Measurements from ENCODE around the gene MYO15A.
"Not testable (repeated sequence)": the region's sequence is repeated elsewhere in the genome, so short reads cannot be mapped to it uniquely, and the experiment has no call there.

MYO15A gene

DNA sequence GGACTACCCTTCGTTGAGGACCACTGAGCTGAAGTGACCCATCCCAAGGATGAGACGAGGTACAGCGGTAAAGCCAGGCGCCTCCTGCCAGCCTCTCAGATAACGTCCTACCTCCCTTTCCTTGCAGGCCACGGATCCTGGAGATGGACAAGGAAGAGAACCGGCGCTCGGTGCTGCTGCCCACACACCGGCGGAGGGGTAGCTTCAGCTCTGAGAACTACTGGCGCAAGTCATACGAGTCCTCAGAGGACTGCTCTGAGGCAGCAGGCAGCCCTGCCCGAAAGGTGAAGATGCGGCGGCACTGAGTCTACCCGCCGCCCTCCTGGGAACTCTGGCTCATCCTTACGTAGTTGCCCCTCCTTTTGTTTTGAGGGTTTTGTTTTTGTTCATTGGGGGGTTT, 99.5 kb downstream of the MYO15A start:
- no peak for DNase-seq (ENCODE audit: extremely low read depth in 1 of 2, low read depth in 1 of 2)

DNA sequence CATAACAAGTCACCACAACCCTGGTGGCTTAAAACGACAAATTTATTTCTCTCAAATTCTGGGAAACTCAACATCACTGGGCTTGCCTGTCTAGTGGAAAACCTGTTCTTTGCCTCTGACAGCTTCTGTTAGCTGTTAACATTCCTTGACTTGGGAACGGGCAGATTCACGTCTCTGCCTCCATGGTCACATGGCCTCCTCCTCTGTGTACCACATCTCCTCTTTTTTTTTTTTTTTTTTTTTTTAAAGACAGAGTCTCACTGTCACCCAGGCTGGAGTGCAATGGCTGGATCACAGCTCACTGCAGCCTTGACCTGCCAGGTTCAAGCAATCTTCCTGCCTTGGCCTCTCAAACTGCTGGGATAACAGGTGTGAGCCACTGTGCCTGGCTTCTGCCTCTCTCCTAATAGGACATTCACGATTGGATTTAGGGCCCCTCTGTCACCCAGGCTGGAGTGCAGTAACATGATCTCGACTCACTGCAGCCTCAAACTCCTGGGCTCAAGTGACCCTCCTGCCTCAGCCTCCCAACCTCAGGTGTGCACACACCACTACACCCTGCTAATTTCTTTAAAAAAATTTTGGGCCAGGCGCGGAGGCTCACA, 105.2 kb downstream of the MYO15A start:
- DNase-seq (ENCODE audit: extremely low read depth in 1 of 2, low read depth in 1 of 2): no peak

DNA sequence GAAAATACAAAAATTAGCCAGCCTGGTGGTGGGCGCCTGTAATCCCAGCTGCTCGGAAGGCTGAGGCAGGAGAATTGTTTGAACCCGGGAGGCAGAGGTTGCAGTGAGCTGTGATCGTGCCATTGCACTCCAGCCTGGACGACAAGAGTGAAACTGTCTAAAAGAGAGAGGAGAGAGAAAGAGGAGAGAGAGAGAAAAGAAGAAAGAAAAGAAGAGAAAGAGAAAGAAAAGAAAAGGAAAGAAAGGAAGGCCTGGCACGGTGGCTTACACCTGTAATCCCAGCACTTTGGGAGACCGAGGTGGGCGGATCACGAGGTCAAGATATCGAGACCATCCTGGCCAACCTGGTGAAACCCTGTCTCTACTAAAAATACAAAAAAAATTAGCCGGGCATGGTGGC, 108.3 kb downstream of the MYO15A start:
- DNase-seq (ENCODE audit: extremely low read depth in 1 of 2, low read depth in 1 of 2): not testable (repeated sequence)

DNA sequence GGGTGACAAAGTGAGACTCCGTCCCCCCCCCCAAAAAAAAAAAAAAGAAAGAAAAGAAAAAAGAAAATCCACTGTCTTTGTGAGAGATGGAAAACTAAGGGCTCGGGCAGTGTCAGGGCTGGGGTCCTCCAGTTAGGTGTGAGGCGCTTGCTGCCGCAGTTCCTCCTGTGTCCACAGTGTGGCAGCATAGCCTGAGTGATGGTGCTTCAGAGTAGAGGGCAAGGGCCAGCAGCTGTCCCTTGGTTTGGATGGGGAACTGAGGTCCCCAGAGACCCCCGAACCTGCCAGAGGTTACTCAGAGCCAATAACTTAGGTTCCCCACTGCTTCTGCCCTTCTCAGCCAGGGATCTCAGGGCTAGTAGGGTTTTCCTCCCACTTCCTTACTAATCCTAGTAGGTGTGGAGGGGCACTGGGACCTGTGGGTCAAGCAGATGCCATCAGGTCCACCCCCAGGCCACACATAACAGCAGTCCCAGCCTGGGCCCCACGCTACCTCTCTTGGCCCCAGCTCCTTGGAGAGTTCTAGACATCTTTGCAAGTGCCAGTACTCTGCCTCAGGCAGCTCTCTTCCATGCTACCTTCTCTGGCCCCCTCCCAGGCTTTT, 109.0 kb downstream of the MYO15A start:
- peak; percentile 31 to 51 for DNase-seq (ENCODE audit: extremely low read depth in 1 of 2, low read depth in 1 of 2)

DNA sequence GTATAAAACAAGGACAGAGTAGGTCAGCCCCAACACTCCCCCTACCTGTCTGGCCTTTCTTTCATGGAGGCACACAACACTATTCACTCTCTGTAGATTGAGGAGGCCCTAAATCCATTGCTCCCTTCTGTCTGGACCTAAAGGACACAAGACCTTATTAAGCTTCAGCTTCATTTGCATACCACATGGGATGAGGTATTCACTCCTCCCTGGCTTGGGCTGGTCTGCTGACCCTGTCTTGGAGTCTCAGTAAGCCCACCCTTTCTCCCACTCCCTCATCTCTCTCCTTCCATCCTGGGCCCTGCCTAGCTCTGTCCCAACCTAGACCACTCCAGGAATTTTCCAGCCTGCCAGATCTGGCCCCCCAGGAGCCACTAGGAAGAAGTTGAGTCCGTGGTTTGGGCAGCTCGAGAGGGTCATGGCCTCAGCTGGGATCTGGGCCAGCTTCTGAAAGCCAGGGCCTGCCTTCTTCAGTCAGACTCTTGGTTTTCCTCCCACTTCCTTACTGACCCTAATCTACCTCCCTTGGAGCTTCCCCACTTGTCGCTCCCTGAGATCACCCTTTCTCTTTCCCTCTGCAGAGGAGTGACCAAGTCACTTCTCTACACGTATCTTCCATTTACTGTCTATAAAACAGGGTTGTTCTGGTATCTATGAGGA, 110.3 kb downstream of the MYO15A start:
- DNase-seq (ENCODE audit: extremely low read depth in 1 of 2, low read depth in 1 of 2): no peak

DNA sequence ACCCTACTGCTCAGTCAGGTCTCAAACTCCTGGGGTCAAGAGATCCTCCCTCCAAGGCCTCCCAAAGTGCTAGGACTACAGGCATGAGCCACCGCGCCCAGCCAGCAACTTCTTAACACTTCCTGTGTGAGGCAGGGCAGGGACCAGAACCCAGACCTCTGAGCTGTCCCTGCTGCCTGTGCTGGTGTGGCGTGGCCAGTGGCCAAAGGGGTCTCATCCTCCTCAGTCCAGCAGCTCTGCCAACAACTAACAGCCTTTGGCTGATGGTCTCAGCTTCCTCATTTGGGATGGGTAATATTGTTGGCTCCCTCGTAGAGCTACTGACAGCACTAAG, 115.5 kb downstream of the MYO15A start:
- DNase-seq (ENCODE audit: extremely low read depth in 1 of 2, low read depth in 1 of 2): no peak

DNA sequence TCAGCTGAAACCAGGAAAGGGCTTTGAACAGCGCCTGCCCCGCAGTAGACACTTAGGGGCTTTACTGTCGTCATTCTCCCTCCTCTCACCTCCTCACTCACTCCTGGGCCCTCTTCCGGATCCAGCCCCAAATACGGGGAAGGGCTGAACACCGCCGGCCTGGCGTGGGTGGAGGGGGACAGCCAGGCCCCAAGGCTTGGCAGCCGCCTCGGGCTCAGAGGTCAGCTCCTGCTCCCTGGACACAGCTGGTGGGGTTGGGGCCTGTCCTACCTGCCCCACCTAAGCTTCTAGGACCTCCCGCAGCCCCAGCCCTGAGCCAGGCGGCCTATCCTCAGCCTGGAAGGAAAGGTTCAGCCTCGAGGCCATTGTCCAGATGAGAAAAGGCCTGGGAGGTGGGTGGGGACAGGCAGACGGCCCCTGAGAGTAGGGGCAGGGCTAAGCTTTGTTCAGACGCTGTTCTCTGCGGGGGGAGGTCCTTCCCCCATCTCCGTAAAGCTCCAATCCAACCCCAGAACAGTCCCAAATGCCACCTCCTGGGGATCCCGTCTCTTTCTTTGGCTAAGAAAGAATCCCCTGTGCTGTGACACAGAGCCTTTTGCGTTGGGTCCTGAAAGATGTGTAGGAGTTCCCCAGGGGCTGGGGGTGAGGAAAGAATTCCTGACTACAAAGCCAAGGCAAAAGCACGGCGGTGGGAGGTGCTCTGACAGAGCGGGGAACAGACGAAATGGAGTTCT, 116.0 kb downstream of the MYO15A start:
- DNase-seq (ENCODE audit: extremely low read depth in 1 of 2, low read depth in 1 of 2): no peak

DNA sequence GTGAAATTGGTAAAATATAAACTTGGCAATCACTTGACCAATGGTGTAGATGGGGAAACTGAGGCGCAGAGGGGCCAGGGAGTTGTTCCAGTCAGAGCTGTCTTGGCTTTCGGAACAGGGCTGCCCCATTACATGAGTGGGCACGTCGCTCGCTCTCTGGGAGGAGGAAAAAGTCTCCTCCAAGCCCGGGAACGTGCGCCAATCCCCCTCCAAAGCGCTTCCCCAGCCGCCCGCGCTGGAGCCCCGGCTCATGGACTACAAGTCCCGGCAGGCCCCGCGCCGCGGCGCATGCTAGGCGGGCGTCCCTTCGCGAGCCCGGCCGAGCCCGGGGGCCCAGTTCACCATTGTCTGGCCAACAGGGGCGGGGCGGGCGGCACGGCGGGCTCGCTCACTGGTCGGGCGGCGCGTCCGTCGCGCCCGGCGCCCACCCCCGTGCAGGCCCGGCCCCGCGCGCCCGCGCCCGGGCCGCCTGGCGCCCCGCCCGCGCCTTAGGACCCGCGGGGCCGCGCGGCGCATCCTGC, 116.6 kb downstream of the MYO15A start, which contains the start of gene LLGL1:
LLGL1 (plus strand) TSS at position 515 of the 521 bp plus-strand sequence. CDS start 48 bp downstream, outside the sequence.
- DNase-seq (ENCODE audit: extremely low read depth in 1 of 2, low read depth in 1 of 2): peak; percentile 81 to 96

DNA sequence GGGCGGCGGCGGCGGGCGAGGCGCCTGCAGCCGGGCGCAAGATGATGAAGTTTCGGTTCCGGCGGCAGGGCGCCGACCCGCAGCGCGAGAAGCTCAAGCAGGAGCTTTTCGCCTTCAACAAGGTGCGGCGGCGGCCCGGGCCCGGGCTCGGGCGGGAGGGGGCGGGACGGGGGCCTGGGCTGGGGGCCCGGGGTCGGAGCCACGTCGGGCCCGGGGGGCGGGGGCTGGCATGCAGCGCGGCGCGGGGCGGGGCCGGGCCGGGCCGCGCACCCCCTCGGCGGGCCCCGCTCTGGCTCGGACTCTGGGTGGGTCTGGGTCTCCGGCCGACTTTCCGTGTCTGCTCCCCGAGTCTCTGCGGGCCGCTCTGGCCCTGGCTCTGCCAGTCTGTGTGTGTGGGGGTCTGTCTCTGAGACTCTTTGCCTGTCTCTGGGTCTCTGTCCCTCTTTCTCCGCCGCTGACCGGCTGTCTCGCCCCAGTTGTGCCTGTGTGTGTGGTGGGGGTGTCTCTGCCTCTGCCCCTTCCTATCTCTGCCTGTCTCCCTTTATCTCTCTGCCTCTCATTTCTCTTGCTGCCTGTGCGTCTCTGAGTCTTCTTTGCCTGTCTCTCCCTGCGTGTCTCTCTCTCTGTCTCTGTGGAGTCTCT, 117.2 kb downstream of the MYO15A start:
- no peak for DNase-seq (ENCODE audit: extremely low read depth in 1 of 2, low read depth in 1 of 2)

DNA sequence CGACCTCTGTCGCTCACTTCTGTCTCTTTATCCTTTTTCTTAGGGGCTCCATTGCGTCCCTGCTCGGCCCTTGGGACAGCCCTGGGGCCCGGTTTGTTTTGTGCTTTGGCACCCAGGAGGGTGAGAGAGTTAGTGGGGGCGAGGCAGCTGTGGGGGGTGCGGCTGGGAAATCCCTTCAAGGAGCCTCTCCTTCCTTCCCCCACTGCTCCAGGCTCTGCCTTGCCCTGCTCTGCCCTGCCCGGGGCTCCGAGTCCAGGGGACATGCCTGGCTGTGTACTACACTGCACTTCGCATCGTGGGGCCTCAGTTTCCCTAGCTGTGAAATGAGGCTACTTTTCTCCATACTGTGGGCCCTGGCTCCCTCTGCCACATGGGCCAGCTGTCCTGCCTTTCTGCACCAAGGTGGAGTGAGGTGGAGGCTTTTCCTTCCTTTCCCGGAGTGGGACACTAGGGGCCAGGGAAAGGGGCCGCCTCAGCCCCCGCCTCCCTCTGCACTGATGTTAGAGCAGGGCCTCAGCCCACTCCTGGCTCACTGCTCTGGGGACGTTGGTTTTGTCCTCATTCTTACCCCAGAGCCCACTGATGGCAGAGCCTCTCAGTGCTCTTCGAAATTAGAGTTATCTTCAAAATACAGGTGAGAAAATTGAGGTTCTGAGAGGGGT, 117.9 kb downstream of the MYO15A start:
- DNase-seq (ENCODE audit: extremely low read depth in 1 of 2, low read depth in 1 of 2): no peak

DNA sequence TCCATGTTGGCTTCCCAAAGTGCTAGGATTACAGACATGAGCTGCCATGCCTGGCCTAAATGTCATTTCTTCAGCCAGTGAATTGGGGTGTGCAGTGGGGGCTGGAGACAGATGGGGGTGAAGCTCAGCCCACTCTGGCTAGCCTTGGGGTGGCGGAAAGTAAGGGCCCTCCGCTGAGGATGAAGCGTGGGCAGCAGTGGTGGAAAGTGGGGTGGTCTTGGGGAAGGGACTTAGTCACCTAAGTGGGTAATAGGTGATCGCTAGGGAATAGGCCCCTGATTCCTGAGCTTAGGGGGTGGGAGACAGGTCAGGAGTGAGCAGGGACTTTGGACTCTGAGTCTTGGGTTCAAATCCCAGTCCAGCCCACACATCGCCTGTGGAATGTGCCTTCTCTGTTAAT, 119.1 kb downstream of the MYO15A start:
- no peak for DNase-seq (ENCODE audit: extremely low read depth in 1 of 2, low read depth in 1 of 2)

DNA sequence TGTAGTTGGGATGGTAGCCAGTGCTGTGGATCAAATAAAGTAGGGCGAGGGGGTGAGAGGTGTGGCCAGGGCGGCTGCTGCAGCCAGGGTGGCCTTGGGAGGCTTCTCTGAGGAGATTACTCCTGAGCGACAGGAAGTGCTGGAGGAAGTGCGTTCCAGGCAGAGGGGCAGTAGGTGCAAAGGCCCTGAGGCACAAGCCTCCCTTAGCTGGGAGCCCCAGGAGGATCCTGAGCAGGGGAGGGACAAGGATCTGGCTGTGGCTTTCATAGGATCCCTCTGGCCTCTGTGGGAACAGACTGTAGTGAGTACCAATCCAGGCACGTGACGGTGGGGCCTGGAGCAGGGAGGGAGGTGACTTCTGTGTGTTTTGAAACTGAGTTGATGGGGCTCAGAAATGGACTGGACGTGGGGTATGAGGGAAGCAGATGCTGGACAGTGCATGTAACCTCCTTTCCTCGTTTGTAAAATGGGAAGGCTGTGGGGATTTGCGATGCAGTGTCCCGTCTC, 119.7 kb downstream of the MYO15A start:
- no peak for DNase-seq (ENCODE audit: extremely low read depth in 1 of 2, low read depth in 1 of 2)

DNA sequence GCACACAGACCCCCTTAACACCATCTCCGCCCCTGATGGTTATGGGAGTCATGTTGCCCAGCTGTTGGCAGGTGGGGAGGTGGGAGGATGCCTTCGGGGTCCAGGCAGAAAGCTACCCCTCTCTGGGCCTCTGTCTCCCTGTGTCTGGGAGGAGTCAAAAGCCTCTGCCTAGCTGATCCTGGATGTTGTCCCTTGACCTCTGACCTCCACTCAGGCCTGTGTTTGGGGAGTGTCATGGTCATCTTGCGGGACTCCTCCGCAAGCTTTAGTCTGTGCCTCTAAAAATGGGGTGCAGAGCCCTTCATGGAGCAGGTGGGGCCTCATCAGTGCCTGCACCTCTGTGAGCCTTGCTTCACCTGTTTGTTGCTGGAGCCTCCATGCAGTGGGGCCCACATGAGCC, 120.7 kb downstream of the MYO15A start:
- no peak for DNase-seq (ENCODE audit: extremely low read depth in 1 of 2, low read depth in 1 of 2)

Data from activated CD8-positive, alpha-beta memory T cell treated with anti-CD3 and anti-CD28 coated beads for 1 hour (primary cell).